Measurements from ENCODE around the gene XYLB. TPM values are rescaled to one million over a fixed set of nuclear protein-coding genes. Genes with fewer than 3 reads are reported as not detected.
"Not testable (repeated sequence)": the region's sequence is repeated elsewhere in the genome, so short reads cannot be mapped to it uniquely, and the experiment has no call there.

Gene XYLB
- total RNA-seq, 1 donor from 2014 or later, result 10.2 TPM

DNA sequence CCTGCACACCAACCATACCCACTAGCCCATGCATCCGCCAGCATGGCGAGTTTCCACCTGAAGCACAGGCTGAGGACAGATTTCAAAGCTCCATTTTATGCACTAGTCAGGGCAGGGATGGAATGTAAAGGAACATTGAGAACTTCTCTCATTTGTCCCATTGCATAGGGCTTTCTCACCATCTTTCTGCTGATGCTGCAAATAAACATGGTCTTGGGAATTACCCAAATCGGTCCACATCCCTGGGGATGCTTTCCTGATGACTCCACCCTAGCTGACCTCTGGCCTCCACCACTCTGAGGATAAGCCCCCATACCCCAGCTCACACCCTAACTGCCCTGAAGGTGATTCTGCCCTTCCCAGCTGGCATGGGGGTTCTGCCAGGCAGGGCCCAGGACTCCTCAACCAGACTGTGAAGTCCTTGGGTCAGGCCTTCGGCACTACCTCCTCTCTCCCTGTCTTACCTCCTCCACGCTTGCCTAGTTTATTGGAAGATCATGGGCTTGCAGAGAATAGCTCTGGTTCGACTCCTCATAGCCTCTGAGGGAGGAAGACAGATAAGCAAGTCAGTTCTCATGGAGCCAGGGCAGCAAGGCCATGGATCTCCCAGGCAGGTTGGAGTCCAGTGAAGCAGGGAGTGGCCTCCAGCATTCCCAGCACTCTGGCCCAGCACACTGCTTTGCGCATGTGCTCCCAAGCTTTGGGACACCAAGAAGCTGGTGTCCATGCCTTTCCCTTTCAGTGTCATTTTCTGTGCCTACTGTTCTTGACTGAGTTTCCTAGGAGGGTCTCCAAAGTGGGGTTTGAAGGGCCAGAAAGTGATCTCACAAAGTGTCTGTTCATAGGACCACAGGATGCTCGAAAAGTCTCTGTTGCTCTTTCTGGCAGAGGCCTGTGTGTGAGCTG lies 27.6 kb upstream of the XYLB start:
- Mint-ChIP-seq H3K4me3 (no peak overlapping the region), H3K9me3 (no peaks in the 10 kb centered on the region), H3K4me1 (ENCODE audit: unreplicated experiment) (no peaks in the 10 kb centered on the region), H3K27me3 (no peaks in the 10 kb centered on the region), H3K27ac (no peak overlapping the region), H3K36me3 (no peaks in the 10 kb centered on the region)
- no peak for DNase-seq (ENCODE audit: extremely low spot score, unreplicated experiment)
- TF ChIP-seq, protein P1, sequence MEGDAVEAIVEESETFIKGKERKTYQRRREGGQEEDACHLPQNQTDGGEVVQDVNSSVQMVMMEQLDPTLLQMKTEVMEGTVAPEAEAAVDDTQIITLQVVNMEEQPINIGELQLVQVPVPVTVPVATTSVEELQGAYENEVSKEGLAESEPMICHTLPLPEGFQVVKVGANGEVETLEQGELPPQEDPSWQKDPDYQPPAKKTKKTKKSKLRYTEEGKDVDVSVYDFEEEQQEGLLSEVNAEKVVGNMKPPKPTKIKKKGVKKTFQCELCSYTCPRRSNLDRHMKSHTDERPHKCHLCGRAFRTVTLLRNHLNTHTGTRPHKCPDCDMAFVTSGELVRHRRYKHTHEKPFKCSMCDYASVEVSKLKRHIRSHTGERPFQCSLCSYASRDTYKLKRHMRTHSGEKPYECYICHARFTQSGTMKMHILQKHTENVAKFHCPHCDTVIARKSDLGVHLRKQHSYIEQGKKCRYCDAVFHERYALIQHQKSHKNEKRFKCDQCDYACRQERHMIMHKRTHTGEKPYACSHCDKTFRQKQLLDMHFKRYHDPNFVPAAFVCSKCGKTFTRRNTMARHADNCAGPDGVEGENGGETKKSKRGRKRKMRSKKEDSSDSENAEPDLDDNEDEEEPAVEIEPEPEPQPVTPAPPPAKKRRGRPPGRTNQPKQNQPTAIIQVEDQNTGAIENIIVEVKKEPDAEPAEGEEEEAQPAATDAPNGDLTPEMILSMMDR (conservative IDR thresholded peaks at IDR 0.05), result no peak

DNA sequence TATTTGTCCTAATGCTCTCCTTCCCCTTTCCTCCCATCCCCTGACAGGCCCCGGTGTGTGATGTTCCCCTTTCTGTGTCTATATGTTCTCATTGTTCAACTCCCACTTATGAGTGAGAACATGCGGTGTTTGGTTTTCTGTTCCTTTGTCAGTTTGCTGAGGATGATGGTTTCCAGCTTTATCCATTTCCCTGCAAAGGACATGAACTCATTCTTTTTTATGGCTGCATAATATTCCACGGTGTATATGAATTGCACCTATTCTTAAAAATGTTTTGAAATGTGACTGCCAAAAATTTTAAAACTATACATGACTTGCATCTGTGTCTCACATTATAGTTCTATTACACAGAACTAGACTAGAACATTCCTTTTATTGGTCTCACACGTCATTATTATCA lies 25.9 kb upstream of the XYLB start:
- H3K27ac Mint-ChIP-seq; DNase-seq (ENCODE audit: extremely low spot score, unreplicated experiment); H3K36me3 Mint-ChIP-seq; H3K9me3 Mint-ChIP-seq; H3K4me1 Mint-ChIP-seq (ENCODE audit: unreplicated experiment); H3K27me3 Mint-ChIP-seq; H3K4me3 Mint-ChIP-seq: not testable (repeated sequence)

DNA sequence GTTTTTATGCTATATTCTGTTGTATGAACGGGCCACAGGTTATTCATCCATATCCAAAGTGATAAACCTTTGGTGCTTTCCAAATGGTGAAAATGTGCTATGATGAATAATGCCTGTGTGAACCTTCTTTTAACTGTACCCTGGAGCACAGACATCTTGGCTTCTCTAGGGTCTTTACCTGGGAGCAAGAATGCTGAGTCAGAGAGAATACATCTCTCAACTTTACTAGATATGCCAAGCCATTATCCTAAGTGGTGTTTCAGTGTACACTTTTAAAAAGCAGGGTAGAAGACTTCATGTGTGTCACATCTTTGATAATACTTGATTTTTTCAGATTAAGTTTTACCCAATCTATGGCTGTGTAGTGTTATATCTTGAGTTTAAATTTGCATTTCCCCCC lies 23.5 kb upstream of the XYLB start:
- Mint-ChIP-seq H3K36me3 (no peaks in the 10 kb centered on the region), H3K4me1 (ENCODE audit: unreplicated experiment) (no peaks in the 10 kb centered on the region), H3K27ac (no peak overlapping the region), H3K27me3 (peaks cover 3% of the 10 kb centered on the region), H3K4me3 (no peak overlapping the region), H3K9me3 (peaks cover 8% of the 10 kb centered on the region)
- DNase-seq (ENCODE audit: extremely low spot score, unreplicated experiment), result no peak
- TF ChIP-seq, protein P1 (conservative IDR thresholded peaks at IDR 0.05), result no peak

DNA sequence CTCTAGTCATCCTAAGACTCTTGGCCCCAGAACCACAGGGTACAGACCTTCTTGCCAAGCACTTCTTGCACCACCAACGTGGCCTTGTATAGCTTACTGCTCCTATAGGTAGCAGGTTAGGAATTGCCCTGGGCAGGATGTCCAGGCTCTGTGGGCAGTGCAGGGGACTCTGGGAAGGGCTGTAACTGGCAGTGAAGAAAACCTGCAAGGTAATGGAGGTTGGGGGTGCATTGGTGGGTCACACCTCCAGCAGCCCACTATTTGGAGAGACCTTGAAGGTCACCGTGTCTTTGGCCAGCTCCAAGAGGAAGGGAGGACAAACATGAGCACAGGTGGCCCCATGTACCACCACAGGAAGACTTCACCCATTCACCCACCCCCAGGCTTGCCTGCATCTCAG lies 21.3 kb upstream of the XYLB start:
- Mint-ChIP-seq H3K36me3 (no peaks in the 10 kb centered on the region), H3K27me3 (peaks cover 3% of the 10 kb centered on the region), H3K9me3 (peaks cover 8% of the 10 kb centered on the region), H3K4me3 (no peak overlapping the region), H3K27ac (no peak overlapping the region), H3K4me1 (ENCODE audit: unreplicated experiment) (no peaks in the 10 kb centered on the region)
- DNase-seq (ENCODE audit: extremely low spot score, unreplicated experiment), result no peak
- TF ChIP-seq, protein P1 (conservative IDR thresholded peaks at IDR 0.05), result no peak

DNA sequence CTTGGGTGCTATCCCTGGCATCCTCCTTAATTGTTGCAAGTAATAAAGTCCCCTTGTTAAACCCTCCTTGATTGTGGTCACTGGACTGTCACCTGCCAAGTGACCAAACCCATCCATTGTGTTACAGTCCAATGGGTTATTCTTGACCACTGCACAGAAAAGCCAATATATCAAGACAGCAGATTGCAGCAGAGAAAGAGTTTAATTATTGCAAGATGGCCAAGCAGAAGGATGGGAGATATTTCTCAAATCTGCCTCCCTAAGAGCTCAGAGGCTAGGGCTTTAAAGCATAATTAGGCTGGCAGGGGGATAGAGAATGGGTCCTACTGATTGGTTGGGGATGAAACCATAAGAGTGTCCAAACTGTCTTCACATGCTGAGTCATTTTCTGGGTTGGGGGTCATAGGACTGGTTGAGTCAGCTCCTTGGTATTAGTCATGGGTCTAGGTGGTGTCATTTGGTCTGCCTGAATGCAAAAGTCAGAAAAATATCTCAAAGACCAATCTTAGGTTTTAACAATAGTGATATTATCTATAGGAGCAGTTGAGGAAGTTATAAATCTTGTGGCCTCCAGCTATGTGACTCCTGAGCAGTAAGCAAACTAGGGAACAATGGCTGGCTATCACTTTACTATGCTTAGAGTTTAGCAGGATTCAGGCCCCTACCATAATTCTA lies 19.1 kb upstream of the XYLB start:
- H3K27ac Mint-ChIP-seq, result no peak overlapping the region

More for the DNA sequence above, 19.1 kb upstream of the XYLB start:
- peaks cover 8% of the 10 kb centered on the region for H3K9me3 Mint-ChIP-seq
- H3K27me3 Mint-ChIP-seq, result peaks cover 3% of the 10 kb centered on the region
- no peak for DNase-seq (ENCODE audit: extremely low spot score, unreplicated experiment)
- H3K4me3 Mint-ChIP-seq, result no peak overlapping the region
- no peaks in the 10 kb centered on the region for H3K4me1 Mint-ChIP-seq (ENCODE audit: unreplicated experiment)
- H3K36me3 Mint-ChIP-seq, result no peaks in the 10 kb centered on the region
- TF ChIP-seq, protein P1 (conservative IDR thresholded peaks at IDR 0.05), result no peak

All from type B pancreatic cell (in vitro differentiated cells).